H7 (cell line): ENCODE results near the gene BBIP1. TPM values are rescaled to one million over a fixed set of nuclear protein-coding genes. Genes with fewer than 3 reads are reported as not detected.

Experiments
- DNase-seq: peaks from one replicate; pipeline ENCODE4 v3.0.0; 2012
- H3K27me3 ChIP-seq: 2 replicates; pipeline ENCODE4 v1.6.0; 2011; ENCODE audit warnings: mild to moderate bottlenecking, low read length; ENCODE audit not compliant: control insufficient read depth, insufficient read depth
- H3K36me3 ChIP-seq: replicated peaks from 2 replicates; pipeline ENCODE4 v1.5.1; 2011; ENCODE audit warnings: low read length; ENCODE audit not compliant: control insufficient read depth, insufficient read depth
- H3K4me3 ChIP-seq: 2 replicates; pipeline ENCODE4 v1.5.1; 2011; ENCODE audit warnings: low read depth, mild to moderate bottlenecking, control low read depth, low read length, moderate library complexity; ENCODE audit not compliant: insufficient read depth
- total RNA-seq: library from RNA; depleted of rRNA; stranded (reverse); fragments of >200 nt; shearing (Covaris generic); gene quantifications from 2 replicates; pipeline ENCODE4 v1.2.3, GENCODE V29; 2014

BBIP1 gene
- total RNA-seq, 1 experiment from 2014 or later: 15.9 TPM

DNA sequence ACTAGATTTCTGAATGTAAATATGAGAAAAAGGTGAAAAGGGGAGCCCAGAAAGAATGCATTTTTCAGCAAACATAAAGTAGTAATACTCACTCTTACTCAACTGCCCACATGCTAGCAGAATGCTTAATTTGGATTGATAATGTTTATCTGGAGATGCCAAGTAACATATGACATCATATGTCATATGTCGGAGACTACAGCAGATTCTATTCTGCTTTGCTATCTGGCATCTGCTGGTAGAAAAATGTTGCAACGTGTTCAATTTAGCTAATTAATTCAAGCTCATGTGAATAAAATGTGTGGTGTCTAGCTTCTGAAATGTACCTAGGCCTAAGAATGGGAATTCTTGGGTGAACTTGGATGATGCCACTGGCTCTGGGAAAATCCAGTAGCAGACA is 4.5 kb downstream of the BBIP1 start:
- no peak for DNase-seq
- Histone ChIP-seq H3K4me3 (no peak overlapping the region), H3K27me3 (no peaks in the 10 kb centered on the region), H3K36me3 (peaks cover 2% of the 10 kb centered on the region; the same call in 1 of the 2 replicates)

DNA sequence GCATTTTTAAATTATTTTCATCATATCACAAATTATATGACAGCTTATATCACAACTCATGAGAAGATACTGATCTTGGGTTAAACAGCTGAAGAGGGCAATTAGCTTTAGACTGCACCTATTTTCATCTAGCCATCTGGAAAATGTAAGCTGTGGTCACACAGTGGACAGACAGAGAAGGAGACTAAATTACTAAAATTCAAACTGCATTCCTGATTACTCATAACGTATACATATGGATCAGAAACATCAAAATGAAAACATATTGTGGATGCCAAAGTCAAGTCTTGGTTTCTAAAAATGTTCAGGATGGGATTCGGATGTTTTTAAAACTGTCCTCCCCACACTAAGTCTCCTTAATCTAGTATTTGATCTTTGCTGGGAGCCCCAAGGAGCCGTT is 6.6 kb downstream of the BBIP1 start:
- peaks cover 2% of the 10 kb centered on the region; the same call in 1 of the 2 replicates for H3K36me3 ChIP-seq
- DNase-seq: no peak
- H3K4me3 ChIP-seq: no peak overlapping the region
- H3K27me3 ChIP-seq: no peaks in the 10 kb centered on the region

DNA sequence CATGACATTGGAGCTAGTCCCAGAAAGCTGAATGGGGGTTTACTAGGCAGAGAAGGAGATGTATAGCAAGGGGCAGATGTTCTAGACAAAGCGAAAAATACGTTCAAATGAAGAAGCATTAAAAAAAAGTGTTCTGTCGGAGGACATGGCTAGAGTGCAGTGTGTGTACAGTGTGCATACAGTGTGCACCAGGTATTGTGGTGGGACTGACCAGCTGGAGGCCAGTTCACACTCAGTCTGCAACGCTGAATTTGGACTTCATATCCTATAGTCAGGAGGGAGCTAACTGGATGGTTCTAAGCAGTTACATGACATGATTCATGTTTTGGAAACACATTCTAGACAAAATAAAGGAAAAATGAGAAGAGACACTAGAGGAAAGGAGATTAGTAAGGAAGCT is 8.8 kb downstream of the BBIP1 start:
- Histone ChIP-seq H3K27me3 (no peaks in the 10 kb centered on the region), H3K4me3 (no peak overlapping the region), H3K36me3 (no peaks in the 10 kb centered on the region)
- DNase-seq: no peak

DNA sequence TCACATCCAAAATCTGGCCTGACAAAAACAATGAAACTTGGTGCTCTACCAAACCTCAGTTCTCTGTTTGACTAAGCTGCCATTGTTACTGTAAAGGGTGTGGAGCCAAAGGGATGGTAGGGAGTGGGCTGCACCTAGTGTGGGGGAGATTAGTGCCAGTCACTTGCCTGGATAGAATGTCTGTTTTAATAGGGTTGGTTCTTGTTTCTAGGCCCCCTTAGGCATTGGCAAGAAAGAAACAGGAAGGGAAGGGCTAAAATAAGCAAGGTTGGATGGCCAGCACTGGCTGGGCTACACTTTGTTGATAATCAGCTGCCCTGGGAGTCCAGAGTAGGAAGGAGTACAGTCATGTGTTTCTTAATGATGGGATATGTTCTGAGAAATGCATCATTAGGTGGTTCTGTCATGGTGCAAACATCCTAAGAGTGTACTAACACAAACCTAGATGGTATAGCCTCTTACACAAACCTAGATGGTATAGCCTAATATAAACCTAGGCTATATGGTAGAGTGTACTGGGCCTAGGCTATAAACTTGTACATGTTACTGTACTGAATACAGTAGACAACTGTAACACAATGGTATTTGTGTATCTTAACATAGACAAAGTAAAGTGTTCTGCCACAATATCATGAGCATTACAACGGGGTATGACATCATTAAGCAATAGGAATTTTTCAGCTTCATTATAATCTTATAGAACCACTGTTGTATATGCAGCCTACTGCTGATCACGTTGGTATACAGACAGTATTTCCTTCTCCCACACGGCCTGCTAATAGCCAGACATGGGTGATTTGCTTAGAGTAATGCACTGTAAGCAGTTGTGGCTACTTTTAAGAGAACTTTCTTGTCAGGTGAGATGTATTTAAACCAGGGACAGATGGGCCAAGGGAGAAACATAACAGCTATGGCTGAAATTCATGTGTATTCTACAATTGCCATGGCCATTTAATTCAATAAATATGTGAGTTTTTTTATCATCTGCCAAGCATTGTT is 15.4 kb downstream of the BBIP1 start:
- H3K27me3 ChIP-seq: no peaks in the 10 kb centered on the region
- no peak for DNase-seq
- H3K36me3 ChIP-seq: no peaks in the 10 kb centered on the region; the same call in 1 of the 2 replicates
- H3K4me3 ChIP-seq: no peak overlapping the region

DNA sequence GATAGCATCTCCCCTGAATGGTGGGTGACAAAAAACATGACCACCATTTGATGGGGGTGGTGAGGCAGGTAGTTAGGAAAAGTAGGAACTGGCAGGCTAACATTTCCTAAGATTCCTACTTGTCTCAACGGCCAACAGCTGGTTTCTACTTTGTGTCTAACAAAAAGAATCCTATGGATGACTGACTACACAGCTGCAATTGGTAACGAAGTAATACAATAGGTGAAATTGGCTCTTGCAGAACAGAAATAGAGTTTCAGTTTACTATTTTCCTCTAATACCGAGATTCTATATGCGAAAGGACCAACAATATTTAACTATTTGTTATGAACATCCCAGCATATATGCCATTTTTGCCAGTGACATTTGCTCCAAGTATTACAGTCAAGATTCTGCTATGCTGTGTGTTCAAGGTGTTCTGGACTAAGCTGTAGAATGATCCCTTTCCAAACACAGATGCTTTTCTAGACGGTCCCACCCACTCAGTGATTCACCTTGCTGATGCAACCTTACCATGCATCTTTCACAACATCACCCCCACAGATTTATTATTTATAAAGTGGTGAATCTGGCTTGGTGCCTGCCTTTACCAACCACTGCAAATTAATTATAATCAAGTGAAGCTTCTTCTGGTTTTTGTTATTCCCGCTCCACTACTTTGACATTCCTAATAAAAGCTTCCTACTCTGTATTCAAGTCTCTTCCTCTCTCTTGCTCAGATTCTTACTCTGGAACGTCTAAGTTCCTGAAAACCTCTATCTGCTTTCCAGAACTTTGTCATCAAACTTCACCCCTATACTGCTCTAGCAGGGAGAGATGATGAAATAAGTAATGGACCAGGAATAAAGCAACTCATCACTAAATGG is 16.8 kb downstream of the BBIP1 start:
- DNase-seq: no peak
- no peaks in the 10 kb centered on the region; the same call in 1 of the 2 replicates for H3K36me3 ChIP-seq

DNA sequence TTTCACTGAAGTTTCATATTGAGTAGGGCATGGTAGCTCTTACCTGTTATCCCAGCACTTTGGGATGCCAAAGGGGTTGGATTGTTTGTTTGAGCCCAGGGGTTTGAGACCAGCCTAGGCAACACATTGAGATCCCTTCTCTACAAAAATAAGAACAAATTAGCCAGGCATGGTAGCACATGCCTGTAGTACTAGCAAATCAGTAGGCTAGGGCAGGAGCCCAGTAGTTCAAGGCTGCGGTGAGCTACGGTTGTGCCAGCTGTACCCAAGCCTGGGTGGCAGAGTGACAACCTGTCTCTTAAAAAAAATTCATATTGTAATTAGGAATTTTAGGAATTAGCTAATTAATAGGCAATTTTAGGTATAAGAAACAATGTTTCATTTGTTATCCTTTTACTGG is 18.0 kb downstream of the BBIP1 start:
- no peak overlapping the region for H3K4me3 ChIP-seq
- no peak for DNase-seq
- no peaks in the 10 kb centered on the region; the same call in 1 of the 2 replicates for H3K36me3 ChIP-seq
- H3K27me3 ChIP-seq: no peaks in the 10 kb centered on the region

More for the DNA sequence above, 16.8 kb downstream of the BBIP1 start:
- H3K4me3 ChIP-seq: no peak overlapping the region
- H3K27me3 ChIP-seq: no peaks in the 10 kb centered on the region

DNA sequence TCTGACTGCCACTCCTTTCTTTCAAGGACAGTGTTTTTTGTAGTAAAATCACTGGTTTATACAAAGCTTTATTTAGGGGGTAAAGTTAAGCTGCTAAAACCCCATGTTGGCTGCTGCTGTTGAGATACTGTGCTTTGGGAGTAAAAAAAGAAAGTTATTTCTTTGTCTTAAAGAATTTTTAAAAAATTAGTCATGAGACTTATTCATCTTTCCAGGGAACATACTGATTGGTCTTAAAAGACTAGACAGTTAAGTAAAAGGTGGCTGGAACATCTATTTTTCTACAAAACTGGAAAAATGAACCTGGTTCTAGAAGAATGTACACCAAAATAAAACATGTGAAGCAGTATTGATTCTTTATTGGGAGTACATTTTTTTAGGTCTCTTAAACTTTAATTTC is 20.6 kb downstream of the BBIP1 start:
- DNase-seq: no peak
- no peak overlapping the region for H3K4me3 ChIP-seq
- H3K36me3 ChIP-seq: no peaks in the 10 kb centered on the region; the same call in 1 of the 2 replicates
- no peaks in the 10 kb centered on the region for H3K27me3 ChIP-seq

DNA sequence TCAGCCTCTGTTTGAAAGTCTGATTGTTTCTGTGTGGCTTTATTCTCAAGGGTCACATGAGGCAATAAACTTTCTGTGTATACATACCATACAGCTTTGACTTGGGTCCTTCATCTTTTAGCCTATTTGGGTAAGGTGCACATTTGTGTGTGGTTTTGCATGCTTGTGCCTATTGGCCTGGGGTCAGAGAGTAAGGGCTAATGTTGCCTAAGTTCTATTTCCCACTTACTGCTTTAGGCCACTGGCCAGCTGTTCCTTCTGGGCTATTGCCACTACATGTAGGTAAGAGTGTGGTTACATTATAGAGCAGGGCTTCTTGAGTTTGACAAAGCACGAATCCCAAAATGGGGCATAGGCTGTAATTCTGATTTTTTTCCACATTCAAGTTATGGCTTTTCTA is 21.8 kb downstream of the BBIP1 start:
- DNase-seq: no peak
- H3K36me3 ChIP-seq: no peaks in the 10 kb centered on the region; the same call in 1 of the 2 replicates
- H3K27me3 ChIP-seq: no peaks in the 10 kb centered on the region
- no peak overlapping the region for H3K4me3 ChIP-seq

DNA sequence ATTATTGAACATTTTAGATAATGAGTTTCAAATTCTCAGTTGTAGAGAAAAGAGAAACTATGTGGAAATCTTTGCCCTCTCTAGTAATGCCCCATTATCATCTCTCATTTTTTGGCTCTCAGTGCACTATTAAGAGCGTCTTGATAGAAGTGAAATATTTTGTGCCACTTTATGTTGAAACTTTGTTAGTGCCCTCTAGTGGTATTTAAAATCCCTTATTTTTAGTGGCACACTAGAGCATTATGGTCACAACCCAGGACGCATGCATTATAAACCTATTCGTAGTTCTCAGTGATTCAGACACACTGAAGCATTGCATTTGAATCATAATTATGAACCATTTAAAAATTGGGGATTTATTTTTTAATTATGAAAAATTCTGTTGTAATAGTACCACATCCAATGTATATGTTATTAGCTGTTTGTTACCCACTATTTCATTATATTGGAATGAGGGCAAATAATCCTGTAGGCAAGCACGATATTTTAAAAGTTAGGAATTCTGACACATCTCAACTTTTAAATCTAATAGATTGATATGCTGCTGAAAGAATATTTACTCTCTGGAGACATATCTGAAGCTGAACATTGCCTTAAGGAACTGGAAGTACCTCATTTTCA is 25.3 kb downstream of the BBIP1 start:
- Histone ChIP-seq H3K36me3 (no peaks in the 10 kb centered on the region; the same call in 1 of the 2 replicates), H3K27me3 (no peaks in the 10 kb centered on the region), H3K4me3 (no peak overlapping the region)
- peak; percentile 15 for DNase-seq

DNA sequence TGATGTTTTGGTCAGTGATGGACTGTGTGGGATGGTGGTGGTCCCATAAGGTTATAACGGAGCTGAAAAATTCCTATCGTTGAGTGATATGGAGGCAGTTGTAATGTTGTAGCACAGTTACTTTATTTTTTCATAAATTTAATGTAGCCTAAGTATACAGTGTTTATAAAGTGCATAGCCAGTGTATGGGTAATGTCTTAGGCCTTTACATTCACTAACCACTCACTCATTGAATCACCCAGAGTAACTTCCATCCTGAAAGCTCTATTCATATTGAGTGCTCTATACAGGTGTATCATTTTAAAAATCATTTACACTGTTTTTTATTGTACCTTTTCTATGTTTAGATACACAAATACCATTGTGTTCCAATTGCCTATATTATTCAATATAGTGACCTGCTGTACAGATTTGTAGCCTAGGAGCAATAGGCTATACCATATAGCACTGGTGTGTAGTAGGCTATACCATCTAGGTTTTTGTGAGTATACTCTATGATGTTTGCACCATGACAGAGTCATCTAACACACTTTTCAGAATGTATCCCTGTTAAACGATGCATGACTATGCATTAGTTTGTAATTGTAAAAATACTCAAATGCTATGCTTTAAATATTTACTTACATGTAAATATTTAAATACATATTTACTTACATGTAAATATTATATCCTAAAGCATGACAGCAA is 26.2 kb downstream of the BBIP1 start:
- Histone ChIP-seq H3K4me3 (no peak overlapping the region), H3K36me3 (no peaks in the 10 kb centered on the region), H3K27me3 (no peaks in the 10 kb centered on the region)
- no peak for DNase-seq

DNA sequence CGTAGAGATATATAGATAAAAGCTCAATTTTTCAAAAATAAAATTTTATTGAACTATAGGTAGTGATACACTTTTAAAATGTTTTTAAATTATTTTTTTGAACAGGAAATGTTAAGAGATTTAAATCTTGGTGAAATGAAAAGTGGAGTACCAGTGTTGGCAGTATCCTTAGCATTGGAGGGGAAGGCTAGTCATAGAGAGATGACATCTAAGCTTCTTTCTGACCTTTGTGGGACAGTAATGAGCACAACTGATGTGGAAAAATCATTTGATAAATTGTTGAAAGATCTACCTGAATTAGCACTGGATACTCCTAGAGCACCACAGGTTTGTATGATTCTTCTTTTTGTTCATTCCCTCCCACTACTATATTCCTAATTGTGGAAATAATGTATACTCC is 31.4 kb downstream of the BBIP1 start:
- DNase-seq: no peak
- Histone ChIP-seq H3K4me3 (no peak overlapping the region), H3K36me3 (no peaks in the 10 kb centered on the region), H3K27me3 (no peaks in the 10 kb centered on the region)

DNA sequence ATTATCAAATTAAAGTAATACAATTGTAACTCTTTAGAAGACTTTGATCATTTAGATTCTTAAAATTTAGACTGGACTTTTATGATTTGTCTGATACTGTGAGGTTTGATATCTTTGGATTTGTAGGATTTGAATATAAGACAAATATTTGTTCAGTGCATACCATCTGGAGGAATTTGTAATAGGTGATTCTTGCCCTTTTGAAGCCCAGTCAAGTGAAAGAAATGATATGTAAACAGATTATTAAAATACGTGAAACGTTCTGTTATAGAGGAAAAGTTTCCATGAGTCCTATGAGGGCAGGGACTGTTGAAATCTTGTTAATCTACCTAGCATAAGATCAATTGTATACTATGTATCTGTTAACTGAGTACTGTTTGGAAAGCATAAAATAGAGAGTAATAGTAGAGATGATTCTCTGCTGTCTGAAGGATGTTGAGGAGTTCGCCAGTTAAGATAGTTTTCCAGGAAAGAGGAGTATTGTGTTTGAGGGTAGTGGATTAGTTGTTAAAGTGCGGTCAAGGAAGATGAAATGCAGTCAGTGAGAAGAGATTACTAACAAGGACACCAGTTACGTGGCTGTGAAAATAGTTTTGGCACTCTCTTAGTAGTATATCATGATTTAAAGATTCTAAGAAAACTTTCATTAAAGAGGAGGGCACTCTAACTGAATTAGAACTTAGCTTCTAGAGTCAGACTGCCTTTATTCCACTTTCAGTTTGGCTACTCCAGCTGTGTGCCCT is 32.9 kb downstream of the BBIP1 start:
- H3K36me3 ChIP-seq: no peaks in the 10 kb centered on the region
- no peaks in the 10 kb centered on the region for H3K27me3 ChIP-seq
- no peak overlapping the region for H3K4me3 ChIP-seq
- DNase-seq: no peak

DNA sequence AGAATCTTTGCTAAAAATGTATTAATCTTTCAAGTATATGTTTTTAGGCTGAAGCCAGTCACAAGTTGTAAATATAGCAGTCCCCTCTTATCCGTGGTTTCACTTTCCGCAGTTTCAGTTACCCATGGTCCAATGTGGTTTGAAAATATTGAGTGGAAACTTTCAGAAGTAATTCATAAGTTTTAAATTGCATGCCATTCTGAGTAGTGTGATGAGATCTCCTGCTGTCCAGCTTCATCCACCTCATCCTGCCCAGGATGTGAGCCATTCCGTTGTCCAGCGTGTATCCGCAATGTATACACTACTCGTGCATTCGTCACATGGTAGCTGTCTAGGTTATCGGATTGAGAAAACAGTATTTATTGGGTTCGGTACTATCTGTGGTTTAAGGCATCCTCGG is 35.1 kb downstream of the BBIP1 start:
- Histone ChIP-seq H3K4me3 (no peak overlapping the region), H3K36me3 (no peaks in the 10 kb centered on the region)
- no peak for DNase-seq

More for the DNA sequence above, 35.1 kb downstream of the BBIP1 start:
- no peaks in the 10 kb centered on the region for H3K27me3 ChIP-seq
